ENCODE measurements around the gene MYOM1. TPM values are rescaled to one million over a fixed set of nuclear protein-coding genes. Genes with fewer than 3 reads are reported as not detected.
A peak's percentile ranks its signal among the peaks of the same experiment; 100 is the strongest.

Gene MYOM1
- total RNA-seq, 2 donors from 2014 or later, result 2.8 to 7.9 TPM

- TF ChIP-seq CTCF (IDR thresholded peaks at IDR 0.05), result no peak
- DNase-seq, result no peak
- Histone ChIP-seq H3K9ac (ENCODE audit: low read depth in 2 of 2, low read length in 2 of 2) (no peak overlapping the region), H3K4me1 (peaks cover 4% of the 10 kb centered on the region), H3K9me3 (no peaks in the 10 kb centered on the region), H3K4me3 (no peak overlapping the region), H3K36me3 (no peaks in the 10 kb centered on the region), H3K27me3 (no peaks in the 10 kb centered on the region), H3K27ac (no peak overlapping the region)
- intact Hi-C loops (cut with DNase I), result no loop called here
Observed at GRCh38 chr18:3048820-3049349, 170.9 kb downstream of the MYOM1 start.

GRCh38 chr18:3048121-3048520 lies 171.6 kb downstream of the MYOM1 start:
- intact Hi-C loops (cut with DNase I), result no loop called here
- H3K4me1 ChIP-seq, result peaks cover 4% of the 10 kb centered on the region
- no peak for TF ChIP-seq CTCF (IDR thresholded peaks at IDR 0.05)

GRCh38 chr18:3046216-3046808 lies 173.5 kb downstream of the MYOM1 start:
- Histone ChIP-seq H3K9ac (ENCODE audit: low read depth in 2 of 2, low read length in 2 of 2) (no peak overlapping the region), H3K4me3 (no peak overlapping the region), H3K9me3 (no peaks in the 10 kb centered on the region), H3K36me3 (no peaks in the 10 kb centered on the region), H3K27me3 (no peaks in the 10 kb centered on the region), H3K4me1 (peaks cover 3% of the 10 kb centered on the region), H3K27ac (peak overlapping the region; percentile 72)
- DNase-seq, result no peak
- TF ChIP-seq CTCF (IDR thresholded peaks at IDR 0.05), result no peak
- intact Hi-C loops (cut with DNase I), result no loop called here

More at GRCh38 chr18:3048121-3048520, 171.6 kb downstream of the MYOM1 start:
- H3K9ac ChIP-seq (ENCODE audit: low read depth in 2 of 2, low read length in 2 of 2), result no peak overlapping the region
- no peaks in the 10 kb centered on the region for H3K9me3 ChIP-seq
- H3K36me3 ChIP-seq, result no peaks in the 10 kb centered on the region
- no peak overlapping the region for H3K4me3 ChIP-seq
- H3K27ac ChIP-seq, result no peak overlapping the region
- DNase-seq, result no peak
- H3K27me3 ChIP-seq, result no peaks in the 10 kb centered on the region

GRCh38 chr18:3044931-3045698 lies 174.7 kb downstream of the MYOM1 start:
- Histone ChIP-seq H3K4me1 (no peaks in the 10 kb centered on the region), H3K27me3 (no peaks in the 10 kb centered on the region), H3K36me3 (no peaks in the 10 kb centered on the region), H3K4me3 (no peak overlapping the region), H3K27ac (peak overlapping the region; percentile 72), H3K9me3 (no peaks in the 10 kb centered on the region), H3K9ac (ENCODE audit: low read depth in 2 of 2, low read length in 2 of 2) (peak overlapping the region; percentile 42 to 60)
- intact Hi-C loops (cut with DNase I), result no loop called here
- DNase-seq, result peak; percentile 88
- no peak for TF ChIP-seq CTCF (IDR thresholded peaks at IDR 0.05)

GRCh38 chr18:3042379-3042778 lies 177.4 kb downstream of the MYOM1 start:
- Histone ChIP-seq H3K4me3 (no peak overlapping the region), H3K9ac (ENCODE audit: low read depth in 2 of 2, low read length in 2 of 2) (peak overlapping the region in 1 of 2 donors; percentile 14), H3K27ac (no peak overlapping the region), H3K36me3 (no peaks in the 10 kb centered on the region), H3K27me3 (no peaks in the 10 kb centered on the region), H3K4me1 (no peaks in the 10 kb centered on the region), H3K9me3 (no peaks in the 10 kb centered on the region)
- DNase-seq, result no peak
- no peak for TF ChIP-seq CTCF (IDR thresholded peaks at IDR 0.05)
- intact Hi-C loops (cut with DNase I), result no loop called here
